Amygdala (tissue), 56 donors: ENCODE results near the gene NPBWR2.
A peak's percentile ranks its signal among the peaks of the same experiment; 100 is the strongest.

Experiments used
- DNase-seq, 56 donors: peaks; one replicate each; lab custom pipeline; 2025; lab: John Stamatoyannopoulos, UW

Gene NPBWR2

DNA sequence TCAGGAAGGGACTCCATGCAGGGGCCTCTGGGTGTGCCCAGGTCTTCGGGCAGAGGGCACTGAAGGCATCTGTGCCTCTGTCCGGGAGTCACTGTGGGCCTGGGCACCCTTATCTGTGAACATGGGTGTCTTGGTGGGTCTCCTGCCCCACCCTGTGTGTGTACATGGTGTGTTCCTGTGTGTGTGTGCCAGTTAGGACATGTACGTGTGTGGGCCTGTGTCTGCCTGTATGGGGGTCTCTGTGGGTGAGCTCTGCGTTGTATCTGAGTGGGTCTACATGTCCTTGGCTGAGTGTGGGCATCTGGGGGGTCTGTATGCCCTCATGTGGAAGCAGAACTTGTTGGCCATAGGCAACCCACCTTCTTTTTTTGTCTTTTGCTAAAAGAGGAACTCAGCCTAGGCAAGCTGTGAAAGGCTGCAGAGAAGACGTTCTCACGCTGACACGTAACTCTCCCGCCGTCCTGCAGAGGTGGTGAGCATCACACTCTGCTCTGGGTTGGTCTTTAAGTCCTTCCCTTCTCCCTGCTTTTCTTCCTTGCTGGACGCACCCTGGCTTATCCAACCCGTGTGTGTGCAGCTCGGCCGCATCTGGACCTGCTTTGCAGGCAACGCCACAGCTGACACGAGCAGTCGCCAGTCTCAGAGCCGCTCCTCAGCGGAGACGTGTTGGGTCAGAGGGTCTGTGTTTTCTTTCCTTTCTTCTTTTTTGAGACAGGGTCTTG is 532 bp upstream of the NPBWR2 start:
- DNase-seq, result no peak

DNA sequence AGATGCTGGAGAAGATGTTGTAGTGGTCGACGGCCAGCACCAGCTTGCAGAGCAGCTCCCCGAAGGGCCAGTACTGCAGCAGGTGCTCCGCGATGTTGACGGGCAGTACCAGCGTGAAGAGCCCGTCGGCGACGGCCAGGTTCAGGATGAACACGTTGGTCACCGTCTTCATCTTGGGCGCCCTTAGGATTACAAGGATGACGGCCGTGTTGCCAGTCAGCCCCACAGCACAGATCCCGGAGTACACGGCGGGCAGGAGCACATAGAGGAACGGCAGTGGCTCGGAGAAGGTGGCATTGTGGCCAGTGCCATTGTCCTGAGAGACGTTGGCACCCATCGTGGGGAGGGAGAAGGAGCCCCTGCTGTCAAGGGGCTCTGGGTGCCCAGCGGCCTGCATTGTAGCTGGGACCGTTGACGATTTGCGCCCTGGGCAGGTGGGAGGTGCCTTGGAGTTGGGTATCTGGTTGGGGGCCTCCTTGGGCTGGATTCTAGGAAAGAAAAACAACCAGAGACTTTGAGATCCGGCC is 867 bp downstream of the NPBWR2 start:
- no peak for DNase-seq

DNA sequence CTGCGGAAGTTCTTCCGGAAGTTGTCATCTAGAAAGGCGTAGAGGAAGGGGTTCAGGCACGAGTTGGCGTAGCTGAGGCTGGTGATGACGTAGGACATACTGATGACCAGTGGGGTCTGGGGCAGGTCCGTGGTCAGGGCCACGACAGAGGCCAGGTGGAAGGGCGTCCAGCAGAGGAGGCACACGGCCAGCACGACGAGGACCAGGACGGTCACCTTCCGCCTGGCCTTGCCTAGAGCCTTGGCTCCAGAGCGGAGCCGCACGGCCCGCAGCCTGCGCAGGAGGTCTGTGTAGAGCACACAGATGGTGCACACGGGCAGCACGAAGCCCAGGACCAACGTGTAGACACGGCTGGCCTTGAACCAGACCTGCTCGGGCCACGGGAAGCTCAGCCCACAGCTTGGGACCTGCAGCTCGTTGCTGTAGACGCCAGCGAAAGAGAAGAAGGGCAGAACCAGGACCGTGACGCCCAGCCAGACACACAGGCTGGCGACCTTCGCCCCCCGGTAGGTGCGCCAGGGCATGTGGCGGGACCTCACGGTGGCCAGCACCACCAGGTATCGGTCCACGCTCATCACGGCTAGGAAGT is 1.4 kb downstream of the NPBWR2 start:
- no peak for DNase-seq

DNA sequence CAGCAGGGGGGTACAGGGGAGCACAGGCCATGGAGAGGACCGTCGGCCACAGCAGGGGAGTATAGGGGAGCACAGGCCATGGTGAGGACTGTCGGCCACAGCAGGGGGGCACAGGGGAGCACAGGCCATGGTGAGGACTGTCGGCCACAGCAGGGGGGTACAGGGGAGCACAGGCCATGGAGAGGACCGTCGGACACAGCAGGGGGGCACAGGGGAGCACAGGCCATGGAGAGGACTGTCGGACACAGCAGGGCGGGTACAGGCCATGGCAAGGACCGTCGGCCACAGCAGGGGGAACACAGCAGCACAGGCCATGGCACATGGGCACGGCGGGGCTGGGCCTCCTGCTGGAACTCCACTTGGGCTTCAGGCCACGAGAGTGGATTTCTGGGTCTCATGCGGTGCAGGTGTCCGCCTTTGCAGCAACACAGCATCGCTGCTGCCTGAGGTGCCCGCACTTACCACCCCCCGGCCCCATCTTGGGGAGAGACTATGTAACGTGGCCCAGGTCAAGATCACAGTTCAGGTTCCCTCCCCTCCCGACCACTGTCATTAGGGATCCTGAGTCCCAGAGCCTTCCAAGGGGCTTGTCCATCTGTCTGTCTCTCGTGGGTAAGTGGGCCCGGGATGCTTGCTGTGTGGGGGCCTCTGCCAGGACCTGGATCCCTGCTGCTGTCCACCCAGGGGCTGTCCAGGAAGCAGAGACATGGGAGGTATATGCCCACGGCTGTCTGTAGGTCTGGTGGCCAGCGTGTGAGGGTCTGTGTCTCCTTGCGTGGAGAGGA is 2.5 kb downstream of the NPBWR2 start:
- no peak for DNase-seq

GRCh38 chr20:64103871-64104666 is 3.3 kb downstream of the NPBWR2 start:
- DNase-seq, result no peak

DNA sequence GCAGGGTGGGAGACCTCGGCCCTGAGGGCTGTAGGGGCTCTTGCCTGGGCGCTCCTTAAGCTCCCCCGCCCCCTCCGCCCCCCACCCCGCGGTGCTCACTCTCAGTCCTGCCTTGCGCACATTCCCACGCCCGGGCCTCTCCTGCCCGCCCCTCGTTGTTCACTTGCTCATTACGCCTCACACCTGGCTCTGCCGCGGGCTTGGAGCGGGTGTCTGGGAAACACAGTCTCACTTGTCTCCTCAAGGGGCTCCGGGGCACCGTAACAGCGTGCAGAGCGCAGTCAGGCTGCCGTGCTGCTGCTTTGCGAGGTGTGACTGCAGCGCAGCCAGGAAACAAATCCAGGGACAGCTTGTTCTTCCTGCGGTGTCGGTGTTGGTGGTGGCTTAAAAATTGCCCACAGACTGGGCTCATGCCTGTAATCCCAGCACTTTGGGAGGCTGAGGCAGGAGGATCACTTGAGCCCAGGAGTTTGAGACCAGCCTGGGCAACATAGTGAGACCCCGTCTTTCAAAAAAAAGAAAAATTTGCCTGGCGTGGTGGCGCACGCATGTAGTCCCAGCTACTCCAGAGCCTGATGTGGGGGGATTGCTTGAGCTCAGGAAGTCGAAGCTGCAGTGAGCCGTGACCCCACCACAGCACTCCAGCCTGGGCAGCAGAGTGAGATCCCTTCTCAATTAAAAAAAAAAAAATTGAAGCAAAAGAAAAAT is 4.6 kb downstream of the NPBWR2 start:
- DNase-seq, result peak in 6 of 56 donors; percentile 17 to 48 (median 32)

GRCh38 chr20:64101731-64102621 is 5.4 kb downstream of the NPBWR2 start:
- peak in 2 of 56 donors; percentile 28 to 45 for DNase-seq

DNA sequence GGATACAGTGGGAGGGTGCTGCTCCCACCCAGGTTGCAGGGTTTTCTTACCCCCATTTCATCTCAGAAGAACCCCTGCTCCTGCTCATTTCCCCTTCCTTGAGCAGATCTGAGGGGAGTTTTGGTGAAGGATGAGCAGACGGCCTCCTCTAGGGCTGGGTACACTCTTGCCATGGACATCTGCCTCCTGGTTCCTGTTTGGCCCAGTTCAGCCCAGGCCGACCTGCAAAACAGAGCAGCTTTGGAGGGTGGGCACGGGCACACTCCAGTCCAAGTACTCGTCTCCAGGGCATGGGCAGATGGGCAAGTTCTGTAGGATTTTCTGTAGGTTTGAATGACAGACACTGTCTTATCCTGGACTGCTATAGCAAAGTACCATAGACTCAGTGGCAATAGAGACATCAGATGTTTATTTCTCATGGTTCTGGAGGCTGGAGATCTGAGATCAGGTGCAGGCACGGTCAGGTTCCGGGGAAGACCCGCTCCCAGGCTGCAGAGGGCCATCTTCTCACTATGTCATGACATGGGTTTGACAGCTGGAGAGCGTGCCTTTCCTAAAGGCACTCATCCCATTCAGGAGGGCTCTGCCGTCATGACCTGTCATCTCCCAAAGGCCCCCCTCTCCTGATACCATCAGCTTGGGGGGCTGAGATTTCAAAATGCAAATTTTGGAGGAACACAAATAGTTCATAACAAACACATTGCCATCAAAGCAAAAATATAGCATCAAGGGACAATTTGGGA is 6.2 kb downstream of the NPBWR2 start:
- no peak for DNase-seq

DNA sequence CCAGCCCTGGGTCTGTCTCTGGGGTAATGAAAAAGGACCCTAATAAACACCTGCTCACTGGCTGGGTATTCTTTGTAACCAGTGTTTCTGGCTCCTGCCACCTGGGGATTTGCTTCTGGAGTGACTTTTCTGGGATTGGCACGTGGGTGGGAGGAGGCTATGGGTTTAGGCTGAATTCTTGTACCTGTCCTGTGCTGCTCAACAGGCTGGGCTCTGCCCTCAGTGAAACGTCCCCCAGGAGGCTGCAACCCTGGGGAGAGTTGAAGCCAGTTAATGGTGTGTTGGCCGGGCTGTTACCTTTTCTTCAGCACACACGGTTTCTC is 6.8 kb downstream of the NPBWR2 start:
- DNase-seq, result no peak

- DNase-seq, result no peak
Observed at GRCh38 chr20:64099880-64100565, 7.3 kb downstream of the NPBWR2 start.

- peak in 15 of 56 donors; percentile 17 to 66 (median 39) for DNase-seq
Observed at GRCh38 chr20:64099086-64099786, 8.1 kb downstream of the NPBWR2 start.

DNA sequence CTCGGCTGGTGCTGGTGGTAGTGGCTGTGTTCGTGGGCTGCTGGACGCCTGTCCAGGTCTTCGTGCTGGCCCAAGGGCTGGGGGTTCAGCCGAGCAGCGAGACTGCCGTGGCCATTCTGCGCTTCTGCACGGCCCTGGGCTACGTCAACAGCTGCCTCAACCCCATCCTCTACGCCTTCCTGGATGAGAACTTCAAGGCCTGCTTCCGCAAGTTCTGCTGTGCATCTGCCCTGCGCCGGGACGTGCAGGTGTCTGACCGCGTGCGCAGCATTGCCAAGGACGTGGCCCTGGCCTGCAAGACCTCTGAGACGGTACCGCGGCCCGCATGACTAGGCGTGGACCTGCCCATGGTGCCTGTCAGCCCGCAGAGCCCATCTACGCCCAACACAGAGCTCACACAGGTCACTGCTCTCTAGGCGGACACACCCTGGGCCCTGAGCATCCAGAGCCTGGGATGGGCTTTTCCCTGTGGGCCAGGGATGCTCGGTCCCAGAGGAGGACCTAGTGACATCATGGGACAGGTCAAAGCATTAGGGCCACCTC is 8.8 kb downstream of the NPBWR2 start:
- no peak for DNase-seq

GRCh38 chr20:64096535-64096934 is 10.8 kb downstream of the NPBWR2 start:
- DNase-seq, result no peak

DNA sequence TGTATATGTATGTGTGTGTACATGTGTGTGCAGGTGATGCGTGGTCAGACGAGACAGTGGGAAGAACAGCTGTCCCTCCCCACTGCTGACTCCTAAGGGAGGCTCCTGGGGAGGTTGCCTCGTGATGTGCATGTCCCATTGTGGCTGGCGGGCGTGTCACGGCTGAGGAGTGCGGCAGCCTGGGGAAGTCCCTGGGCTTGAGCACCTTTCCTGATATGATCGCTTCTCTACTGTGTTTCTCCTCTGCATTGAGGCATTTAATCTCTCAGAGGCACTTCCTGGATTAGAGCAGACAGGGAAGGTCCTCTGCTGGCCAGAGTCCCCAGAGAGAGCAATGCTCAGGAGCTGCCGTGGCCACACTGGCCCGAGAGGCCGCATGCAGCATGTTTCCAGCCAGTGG is 11.4 kb downstream of the NPBWR2 start:
- DNase-seq, result no peak

DNA sequence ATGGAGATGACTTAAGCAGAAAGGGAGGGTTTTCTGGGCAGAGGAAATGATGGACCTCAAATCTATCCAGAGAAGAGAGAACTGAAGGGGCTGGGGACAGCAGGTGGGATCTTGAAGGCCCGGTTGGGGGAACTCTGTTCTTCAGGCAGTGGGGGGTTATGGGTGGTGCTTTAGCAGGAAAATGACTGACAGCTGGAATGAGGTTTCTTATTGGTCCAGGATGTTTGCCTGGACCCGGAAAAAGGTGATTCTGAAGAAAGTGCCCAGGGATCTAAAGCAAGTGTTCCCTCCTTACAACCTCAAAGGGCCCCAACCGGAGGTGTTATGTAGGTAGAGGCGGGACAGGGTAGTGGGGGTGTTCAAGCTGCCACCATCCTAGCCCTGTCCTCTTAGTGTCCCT is 11.9 kb downstream of the NPBWR2 start:
- no peak for DNase-seq

- DNase-seq, result no peak
Observed at GRCh38 chr20:64093013-64093503, 14.3 kb downstream of the NPBWR2 start.
